ENCODE data around the gene PKM.

- no peak for TF ChIP-seq CTCF (IDR thresholded peaks at IDR 0.05)
- TF ChIP-seq POLR2A (IDR thresholded peaks at IDR 0.05), result no peak
Measured at GRCh38 chr15:72248514-72248913, 17.5 kb upstream of the PKM start.

Measured in Peyer's patch (tissue), 4 donors.